DOHH2 (cell line): ENCODE measurements around the gene MYO18A.

Source experiments
- EZH2phosphoT487 ChIP-seq: fragments of 200-600 bp; sonication (generic); IDR thresholded peaks from 2 replicates; pipeline ENCODE4 v1.6.1; 2017; ENCODE audit warnings: borderline replicate concordance, mild to moderate bottlenecking, antibody characterized with exemption, low read length, moderate library complexity, mixed read lengths
- TF ChIP-seq, protein P1 (sequence below): fragments of 200-600 bp; sonication (generic); IDR thresholded peaks from one replicate; pipeline ENCODE4 v1.5.1; 2014; ENCODE audit warnings: antibody characterized with exemption, mild to moderate bottlenecking, low read depth, low read length; ENCODE audit not compliant: poor library complexity, severe bottlenecking

GRCh38 chr17:29175349-29175748 lies 4.8 kb downstream of the MYO18A start:
- TF ChIP-seq, protein P1, sequence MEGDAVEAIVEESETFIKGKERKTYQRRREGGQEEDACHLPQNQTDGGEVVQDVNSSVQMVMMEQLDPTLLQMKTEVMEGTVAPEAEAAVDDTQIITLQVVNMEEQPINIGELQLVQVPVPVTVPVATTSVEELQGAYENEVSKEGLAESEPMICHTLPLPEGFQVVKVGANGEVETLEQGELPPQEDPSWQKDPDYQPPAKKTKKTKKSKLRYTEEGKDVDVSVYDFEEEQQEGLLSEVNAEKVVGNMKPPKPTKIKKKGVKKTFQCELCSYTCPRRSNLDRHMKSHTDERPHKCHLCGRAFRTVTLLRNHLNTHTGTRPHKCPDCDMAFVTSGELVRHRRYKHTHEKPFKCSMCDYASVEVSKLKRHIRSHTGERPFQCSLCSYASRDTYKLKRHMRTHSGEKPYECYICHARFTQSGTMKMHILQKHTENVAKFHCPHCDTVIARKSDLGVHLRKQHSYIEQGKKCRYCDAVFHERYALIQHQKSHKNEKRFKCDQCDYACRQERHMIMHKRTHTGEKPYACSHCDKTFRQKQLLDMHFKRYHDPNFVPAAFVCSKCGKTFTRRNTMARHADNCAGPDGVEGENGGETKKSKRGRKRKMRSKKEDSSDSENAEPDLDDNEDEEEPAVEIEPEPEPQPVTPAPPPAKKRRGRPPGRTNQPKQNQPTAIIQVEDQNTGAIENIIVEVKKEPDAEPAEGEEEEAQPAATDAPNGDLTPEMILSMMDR, result no peak
- TF ChIP-seq EZH2phosphoT487, result no peak
